Mononuclear cell (primary cell): ENCODE results near the gene S100A13. TPM values are rescaled to one million over a fixed set of nuclear protein-coding genes. Genes with fewer than 3 reads are reported as not detected.
"Not testable (repeated sequence)": the region's sequence is repeated elsewhere in the genome, so short reads cannot be mapped to it uniquely, and the experiment has no call there.

ENCODE experiments used
- H3K27me3 ChIP-seq: 2 replicates; pipeline ENCODE4 v1.6.0; 2011; ENCODE audit warnings: low read length, control low read depth; ENCODE audit not compliant: insufficient read depth
- H3K4me1 ChIP-seq: 2 replicates; pipeline ENCODE4 v1.5.1; 2011; ENCODE audit warnings: mild to moderate bottlenecking, low read length, control low read depth; ENCODE audit not compliant: insufficient read depth
- H3K4me3 ChIP-seq: 2 replicates; pipeline ENCODE4 v1.5.1; 2011; ENCODE audit warnings: mild to moderate bottlenecking, low read length, moderate library complexity
- H3K9me3 ChIP-seq: 2 replicates; pipeline ENCODE4 v1.5.1; 2011; ENCODE audit warnings: low read depth, mild to moderate bottlenecking, control low read depth, low read length
- total RNA-seq: library from RNA; depleted of rRNA; stranded (reverse); fragments of >200 nt; gene quantifications from one replicate; pipeline ENCODE4 v1.2.3, GENCODE V29; 2012

The S100A13 gene
- total RNA-seq, 1 donor: 1.2 TPM

- H3K27me3 ChIP-seq, H3K4me3 ChIP-seq, H3K9me3 ChIP-seq, H3K4me1 ChIP-seq: not testable (repeated sequence)
Measured at GRCh38 chr1:153583514-153583913, 43.8 kb downstream of the S100A13 start.

- H3K9me3 ChIP-seq, H3K4me1 ChIP-seq, H3K27me3 ChIP-seq, H3K4me3 ChIP-seq: not testable (repeated sequence)
Measured at GRCh38 chr1:153582836-153583235, 44.5 kb downstream of the S100A13 start.

- Histone ChIP-seq H3K27me3 (no peaks in the 10 kb centered on the region), H3K4me1 (peaks cover 6% of the 10 kb centered on the region), H3K4me3 (no peak overlapping the region), H3K9me3 (no peaks in the 10 kb centered on the region)
Measured at GRCh38 chr1:153578936-153579335, 48.4 kb downstream of the S100A13 start.

- no peaks in the 10 kb centered on the region for H3K9me3 ChIP-seq
- peaks cover 10% of the 10 kb centered on the region for H3K4me1 ChIP-seq
- no peak overlapping the region for H3K4me3 ChIP-seq
- H3K27me3 ChIP-seq: no peaks in the 10 kb centered on the region
Measured at GRCh38 chr1:153578490-153578889, 48.8 kb downstream of the S100A13 start.

- H3K27me3 ChIP-seq: no peaks in the 10 kb centered on the region
- no peaks in the 10 kb centered on the region for H3K9me3 ChIP-seq
- peaks cover 19% of the 10 kb centered on the region for H3K4me1 ChIP-seq
- H3K4me3 ChIP-seq: no peak overlapping the region
Measured at GRCh38 chr1:153577624-153578051, 49.7 kb downstream of the S100A13 start.

- H3K27me3 ChIP-seq: no peaks in the 10 kb centered on the region
- no peak overlapping the region for H3K4me3 ChIP-seq
- H3K4me1 ChIP-seq: peaks cover 24% of the 10 kb centered on the region
- no peaks in the 10 kb centered on the region for H3K9me3 ChIP-seq
Measured at GRCh38 chr1:153577138-153577537, 50.2 kb downstream of the S100A13 start.

- not testable (repeated sequence) for H3K9me3 ChIP-seq, H3K27me3 ChIP-seq, H3K4me3 ChIP-seq
- H3K4me1 ChIP-seq: peaks cover 29% of the 10 kb centered on the region
Measured at GRCh38 chr1:153575497-153575896, 51.8 kb downstream of the S100A13 start.

GRCh38 chr1:153575081-153575491 lies 52.2 kb downstream of the S100A13 start:
- H3K27me3 ChIP-seq, H3K9me3 ChIP-seq, H3K4me3 ChIP-seq: not testable (repeated sequence)
- peaks cover 29% of the 10 kb centered on the region for H3K4me1 ChIP-seq

GRCh38 chr1:153573351-153573750 lies 54.0 kb downstream of the S100A13 start:
- no peak overlapping the region for H3K4me3 ChIP-seq
- no peaks in the 10 kb centered on the region for H3K27me3 ChIP-seq
- H3K4me1 ChIP-seq: peaks cover 35% of the 10 kb centered on the region
- no peaks in the 10 kb centered on the region for H3K9me3 ChIP-seq

GRCh38 chr1:153572569-153573015 lies 54.7 kb downstream of the S100A13 start:
- no peaks in the 10 kb centered on the region for H3K9me3 ChIP-seq
- no peaks in the 10 kb centered on the region for H3K27me3 ChIP-seq
- H3K4me1 ChIP-seq: peaks cover 43% of the 10 kb centered on the region
- no peak overlapping the region for H3K4me3 ChIP-seq

GRCh38 chr1:153571706-153572105 lies 55.6 kb downstream of the S100A13 start:
- no peak overlapping the region for H3K4me3 ChIP-seq
- H3K4me1 ChIP-seq: peaks cover 46% of the 10 kb centered on the region
- no peaks in the 10 kb centered on the region for H3K9me3 ChIP-seq
- H3K27me3 ChIP-seq: no peaks in the 10 kb centered on the region

GRCh38 chr1:153570874-153571273 lies 56.4 kb downstream of the S100A13 start:
- Histone ChIP-seq H3K4me3 (no peak overlapping the region), H3K4me1 (peaks cover 54% of the 10 kb centered on the region), H3K9me3 (no peaks in the 10 kb centered on the region), H3K27me3 (no peaks in the 10 kb centered on the region)

- no peaks in the 10 kb centered on the region for H3K27me3 ChIP-seq
- H3K4me3 ChIP-seq: no peak overlapping the region
- peaks cover 66% of the 10 kb centered on the region for H3K4me1 ChIP-seq
- no peaks in the 10 kb centered on the region for H3K9me3 ChIP-seq
Measured at GRCh38 chr1:153569465-153569864, 57.8 kb downstream of the S100A13 start.

Other genes starting within 250 kb of the S100A13 start
- gene S100A8, start 236.4 kb downstream of the S100A13 start, total RNA-seq: 801 TPM
- not detected for gene S100A7A, start 211.0 kb downstream of the S100A13 start, total RNA-seq
- not detected for gene S100A7, start 166.9 kb downstream of the S100A13 start, total RNA-seq
- gene S100A6, start 91.5 kb downstream of the S100A13 start, total RNA-seq: 283 TPM
- not detected for gene S100A5, start 86.6 kb downstream of the S100A13 start, total RNA-seq
- gene S100A4, start 81.7 kb downstream of the S100A13 start, total RNA-seq: 793 TPM
- gene S100A3, start 78.2 kb downstream of the S100A13 start, total RNA-seq: not detected
- gene S100A2, start 61.7 kb downstream of the S100A13 start, total RNA-seq: 0.21 TPM
- gene S100A16, start 14.4 kb downstream of the S100A13 start, total RNA-seq: not detected
- not detected for gene S100A14, start 11.2 kb downstream of the S100A13 start, total RNA-seq
- gene S100A1, start 929 bp upstream of the S100A13 start, total RNA-seq: not detected
- gene CHTOP, start 6.6 kb upstream of the S100A13 start, total RNA-seq: 75.2 TPM
- gene SNAPIN, start 31.2 kb upstream of the S100A13 start, total RNA-seq: 10.2 TPM
- 138 TPM for gene ILF2, start 43.5 kb upstream of the S100A13 start, total RNA-seq
- gene NPR1, start 51.2 kb upstream of the S100A13 start, total RNA-seq: not detected
- gene INTS3, start 100.5 kb upstream of the S100A13 start, total RNA-seq: 11.6 TPM
- 7.5 TPM for gene SLC27A3, start 147.9 kb upstream of the S100A13 start, total RNA-seq